Measurements from ENCODE around the gene MORF4L2. TPM values are rescaled to one million over a fixed set of nuclear protein-coding genes. Genes with fewer than 3 reads are reported as not detected.
"Not testable (repeated sequence)": the region's sequence is repeated elsewhere in the genome, so short reads cannot be mapped to it uniquely, and the experiment has no call there.

MORF4L2 gene
- polyA plus RNA-seq, 12 donors, result 199 to 377 (median 286) TPM; not detected in 1

- no peak for DNase-seq
Measured at GRCh38 chrX:103640401-103641155, 45.9 kb downstream of the MORF4L2 start.

GRCh38 chrX:103638479-103639346, 47.8 kb downstream of the MORF4L2 start:
- not testable (repeated sequence) for DNase-seq

GRCh38 chrX:103637604-103638338, 48.7 kb downstream of the MORF4L2 start:
- no peak for DNase-seq

GRCh38 chrX:103635436-103635835, 51.1 kb downstream of the MORF4L2 start:
- DNase-seq, result no peak

GRCh38 chrX:103631145-103631544, 55.4 kb downstream of the MORF4L2 start:
- DNase-seq, result no peak

- no peak for DNase-seq
Measured at GRCh38 chrX:103630171-103630511, 56.4 kb downstream of the MORF4L2 start.

- peak; percentile 79 for DNase-seq
Measured at GRCh38 chrX:103629318-103630170, 57.0 kb downstream of the MORF4L2 start.

GRCh38 chrX:103628386-103629317, 57.8 kb downstream of the MORF4L2 start, which contains the start of gene TCEAL1:
TCEAL1 (plus strand) TSS chrX:103628975; CDS start chrX:103629917, 942 bp downstream.
- peak; percentile 67 for DNase-seq

GRCh38 chrX:103626855-103627254, 59.6 kb downstream of the MORF4L2 start:
- no peak for DNase-seq

Other genes with a start within 250 kb of the MORF4L2 start
- 1 to 10 TPM in 4 of 12 donors, under 1 TPM in 6, not detected in 2; 0.37 to 2.2 (median 0.78) TPM for gene RAB40A, start 167.2 kb downstream of the MORF4L2 start, polyA plus RNA-seq (ENCODE audit: insufficient read length in 12 of 12)
- gene TCEAL4, start 101.2 kb downstream of the MORF4L2 start, polyA plus RNA-seq (ENCODE audit: insufficient read length in 12 of 12), result 100 to 1,000 TPM in 3 of 12 donors, 10 to 100 TPM in 8, not detected in 1; 79.3 to 190 (median 95.3) TPM
- 10 to 100 TPM in 7 of 12 donors, 1 to 10 TPM in 4, not detected in 1; 9.3 to 27.6 (median 10.0) TPM for gene TCEAL3, start 78.7 kb downstream of the MORF4L2 start, polyA plus RNA-seq (ENCODE audit: insufficient read length in 12 of 12)
- gene TCEAL1, start 57.7 kb downstream of the MORF4L2 start, polyA plus RNA-seq (ENCODE audit: insufficient read length in 12 of 12), result 10 to 100 TPM in 11 of 12 donors, not detected in 1; 46.2 to 85.9 (median 66.4) TPM
- gene TMEM31, start 24.2 kb upstream of the MORF4L2 start, polyA plus RNA-seq (ENCODE audit: insufficient read length in 12 of 12), result 1 to 10 TPM in 3 of 12 donors, under 1 TPM in 7, not detected in 2; 0.43 to 2.5 (median 0.75) TPM
- 100 to 1,000 TPM in 3 of 12 donors, 10 to 100 TPM in 8, not detected in 1; 61.2 to 127 (median 83.6) TPM for gene PLP1, start 90.1 kb upstream of the MORF4L2 start, polyA plus RNA-seq (ENCODE audit: insufficient read length in 12 of 12)
- gene RAB9B, start 145.6 kb upstream of the MORF4L2 start, polyA plus RNA-seq (ENCODE audit: insufficient read length in 12 of 12), result 10 to 100 TPM in 11 of 12 donors, not detected in 1; 10.7 to 42.9 (median 33.3) TPM

Measured in muscle of arm (tissue), 12 donors.